HG02642 (cell line): Measurements from ENCODE around the gene MALL.
"Not testable (repeated sequence)": the region's sequence is repeated elsewhere in the genome, so short reads cannot be mapped to it uniquely, and the experiment has no call there.

Experiments used
- ATAC-seq: cut with Tn5 transposase; IDR thresholded peaks from one replicate; pipeline ENCODE4 v1.9.1; 2021; ENCODE audit warnings: mild to moderate bottlenecking; ENCODE audit not compliant: unreplicated experiment, poor library complexity

The MALL gene

DNA sequence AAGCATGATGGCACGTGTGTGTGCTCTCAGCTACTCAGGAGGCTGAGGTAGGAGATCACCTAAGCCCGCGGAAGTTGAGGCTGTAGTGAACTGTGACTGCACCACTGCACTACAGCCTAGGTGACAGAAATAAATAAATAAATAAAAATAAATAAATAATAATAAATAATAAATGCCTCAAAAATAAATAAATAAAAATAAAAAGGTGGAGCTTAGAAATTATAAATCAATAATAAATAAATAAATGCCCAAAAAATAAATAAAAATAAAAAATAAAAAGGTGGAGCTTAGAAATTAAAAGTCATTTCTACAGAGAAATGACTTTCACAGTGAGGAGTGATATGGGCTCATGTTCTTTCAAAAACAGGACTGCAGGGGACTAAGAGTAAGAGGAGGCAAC is 6.0 kb upstream of the MALL start:
- no peak for ATAC-seq

GRCh38 chr2:110121052-110121334 is 5.4 kb upstream of the MALL start:
- no peak for ATAC-seq

- ATAC-seq: no peak
Measured at GRCh38 chr2:110120171-110121051, 4.8 kb upstream of the MALL start.

GRCh38 chr2:110116033-110116710 is 550 bp upstream of the MALL start:
- ATAC-seq: no peak

DNA sequence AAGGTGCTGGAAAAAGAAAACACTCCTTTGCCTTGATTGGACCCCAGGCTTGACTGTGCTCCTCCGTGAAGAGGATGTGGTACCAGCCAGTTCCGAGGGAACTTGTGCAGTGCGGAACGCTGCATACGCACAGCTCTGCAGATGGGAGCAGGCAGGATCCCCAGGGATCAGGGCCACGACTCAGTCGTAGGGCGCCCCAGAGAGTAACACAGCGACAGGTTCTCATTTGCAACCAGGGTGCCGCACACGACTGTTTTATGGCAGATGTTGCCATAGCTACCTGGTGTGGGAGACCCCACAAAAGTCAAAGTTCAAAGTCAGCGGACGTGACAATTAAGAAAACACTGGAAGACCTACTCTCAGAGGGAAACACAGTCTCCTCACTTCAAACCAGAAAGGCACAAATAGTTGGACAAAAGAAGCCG is 779 bp downstream of the MALL start:
- ATAC-seq: no peak

DNA sequence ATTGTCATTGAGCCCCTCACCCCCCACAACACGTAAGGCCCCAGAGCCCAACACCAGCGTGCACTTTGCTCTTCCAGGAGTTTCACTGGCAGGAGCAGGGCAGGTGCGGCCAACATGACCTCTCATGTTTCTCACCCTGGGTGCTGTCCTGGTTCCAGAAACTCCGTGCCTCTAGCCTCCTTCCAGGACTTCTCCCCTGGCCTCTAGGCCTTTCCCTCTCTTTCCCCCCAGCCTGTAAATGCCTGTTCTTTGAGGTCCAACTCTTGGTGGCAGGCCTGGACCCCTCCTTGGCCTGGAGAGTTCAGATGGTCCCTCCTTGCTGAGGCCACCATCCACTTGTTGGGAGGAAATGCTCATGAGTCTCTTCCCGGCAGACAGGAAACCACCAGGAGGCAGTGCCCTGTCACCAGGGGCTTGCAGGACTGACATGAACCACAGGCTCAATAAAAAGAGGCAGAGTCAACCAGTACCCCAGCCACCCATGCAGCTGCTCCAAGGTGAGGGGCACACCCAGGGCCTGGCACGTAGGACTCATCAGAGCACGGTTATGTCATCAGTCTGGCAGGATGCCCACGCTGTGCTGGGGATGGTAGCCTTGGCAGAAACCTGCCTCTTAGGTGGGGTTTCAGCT is 1.5 kb downstream of the MALL start:
- no peak for ATAC-seq

DNA sequence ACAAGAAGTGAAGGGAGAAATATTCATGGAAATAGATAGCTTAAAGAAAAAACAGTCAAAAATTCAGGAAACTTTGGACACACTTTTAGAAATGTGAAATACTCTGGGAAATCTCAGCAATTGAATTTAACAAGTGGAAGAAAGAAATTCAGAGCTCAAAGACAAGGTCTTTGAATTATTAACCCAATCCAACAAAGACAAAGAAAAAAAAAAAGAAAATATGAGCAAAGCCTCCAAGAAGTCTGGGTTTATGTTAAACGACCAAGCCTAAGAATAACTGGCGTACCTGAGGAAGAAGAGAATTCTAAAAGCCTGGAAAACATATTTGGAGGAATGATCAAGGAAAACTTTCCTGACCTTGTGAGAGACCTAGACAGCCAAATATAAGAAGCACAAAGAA is 7.3 kb downstream of the MALL start:
- ATAC-seq: not testable (repeated sequence)

DNA sequence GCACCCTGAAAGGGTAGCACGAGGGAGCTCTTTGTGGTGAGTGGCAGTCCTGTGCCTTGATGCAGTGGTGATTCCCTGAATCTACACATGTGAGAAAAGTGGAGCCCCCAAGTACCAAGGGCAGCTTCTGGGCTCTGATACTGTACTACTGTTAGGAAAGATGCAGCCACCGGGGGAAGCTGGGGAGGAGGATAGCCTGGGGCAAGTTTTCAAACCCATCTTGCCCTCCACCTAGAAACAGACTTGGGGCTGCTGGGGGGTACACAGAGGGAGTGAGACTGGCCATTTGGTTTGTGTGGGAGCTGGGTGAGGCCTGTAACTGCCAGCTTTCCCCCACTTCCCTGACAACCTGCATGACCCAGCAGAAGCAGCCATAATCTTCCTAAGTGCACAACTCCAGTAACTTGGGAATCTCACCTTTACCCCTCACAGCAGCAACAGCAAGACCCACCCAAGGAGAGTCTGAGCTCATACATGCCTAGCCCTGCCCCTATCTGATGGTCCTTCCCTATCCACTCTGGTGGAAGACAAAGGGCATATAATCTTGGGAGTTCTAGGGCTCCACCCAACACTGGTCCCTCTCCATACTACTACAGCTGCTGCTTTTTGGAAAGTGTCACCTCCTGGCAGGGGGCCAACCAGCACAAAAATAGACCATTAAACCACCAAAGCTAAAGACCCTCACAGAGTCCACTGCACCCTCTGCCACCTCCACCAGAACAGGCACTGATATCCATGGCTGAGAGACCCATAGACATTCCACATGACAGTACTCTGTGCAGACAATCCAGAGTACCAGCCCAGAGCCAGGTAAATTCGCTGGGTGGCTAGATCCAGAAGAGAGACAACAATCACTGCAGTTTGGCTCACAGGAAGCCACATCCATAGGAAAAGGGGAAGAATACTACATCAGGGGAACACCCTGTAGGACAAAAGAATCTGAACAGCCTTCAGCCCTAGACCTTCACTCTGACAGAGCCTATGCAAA is 8.2 kb downstream of the MALL start:
- no peak for ATAC-seq

- no peak for ATAC-seq
Measured at GRCh38 chr2:110106642-110107041, 9.0 kb downstream of the MALL start.

GRCh38 chr2:110105608-110106467 is 9.8 kb downstream of the MALL start:
- ATAC-seq: no peak

GRCh38 chr2:110105183-110105582 is 10.4 kb downstream of the MALL start:
- no peak for ATAC-seq

DNA sequence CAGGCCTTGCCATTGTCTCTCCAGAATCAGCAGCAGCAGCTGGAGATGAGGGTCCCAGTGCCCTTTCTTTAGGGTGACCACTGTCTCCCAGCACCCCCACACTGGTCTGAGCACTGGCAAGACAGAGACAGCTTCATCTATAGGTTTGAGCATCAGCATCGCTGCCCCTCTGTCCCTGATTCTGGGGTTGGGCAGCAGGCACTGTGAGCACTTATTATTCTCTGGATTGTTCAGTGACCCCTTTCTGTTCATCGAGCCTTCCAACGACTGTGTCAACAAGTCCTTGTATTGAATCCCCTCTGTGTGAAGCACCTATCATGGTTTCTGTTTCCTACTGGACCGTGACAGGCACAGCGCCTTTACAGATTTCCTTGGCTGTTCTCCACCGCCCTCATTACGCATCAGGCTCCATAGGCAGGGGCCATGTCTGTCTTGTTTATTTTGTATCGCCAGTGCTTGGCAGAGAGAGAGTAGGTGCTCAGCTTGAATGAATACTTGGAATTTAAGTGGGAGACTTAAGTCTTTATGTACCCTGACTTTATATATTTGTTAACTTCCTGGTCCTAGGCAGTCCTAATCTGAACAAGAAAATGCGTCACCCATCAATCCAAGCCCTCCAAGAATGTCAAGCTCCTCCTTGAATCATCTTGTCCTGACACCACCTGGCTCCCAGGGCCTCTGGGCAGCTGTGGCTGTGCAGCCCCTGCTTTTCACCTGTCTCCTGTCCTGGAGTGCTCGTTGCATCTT is 11.4 kb downstream of the MALL start:
- no peak for ATAC-seq

GRCh38 chr2:110103061-110103961 is 12.3 kb downstream of the MALL start:
- no peak for ATAC-seq

DNA sequence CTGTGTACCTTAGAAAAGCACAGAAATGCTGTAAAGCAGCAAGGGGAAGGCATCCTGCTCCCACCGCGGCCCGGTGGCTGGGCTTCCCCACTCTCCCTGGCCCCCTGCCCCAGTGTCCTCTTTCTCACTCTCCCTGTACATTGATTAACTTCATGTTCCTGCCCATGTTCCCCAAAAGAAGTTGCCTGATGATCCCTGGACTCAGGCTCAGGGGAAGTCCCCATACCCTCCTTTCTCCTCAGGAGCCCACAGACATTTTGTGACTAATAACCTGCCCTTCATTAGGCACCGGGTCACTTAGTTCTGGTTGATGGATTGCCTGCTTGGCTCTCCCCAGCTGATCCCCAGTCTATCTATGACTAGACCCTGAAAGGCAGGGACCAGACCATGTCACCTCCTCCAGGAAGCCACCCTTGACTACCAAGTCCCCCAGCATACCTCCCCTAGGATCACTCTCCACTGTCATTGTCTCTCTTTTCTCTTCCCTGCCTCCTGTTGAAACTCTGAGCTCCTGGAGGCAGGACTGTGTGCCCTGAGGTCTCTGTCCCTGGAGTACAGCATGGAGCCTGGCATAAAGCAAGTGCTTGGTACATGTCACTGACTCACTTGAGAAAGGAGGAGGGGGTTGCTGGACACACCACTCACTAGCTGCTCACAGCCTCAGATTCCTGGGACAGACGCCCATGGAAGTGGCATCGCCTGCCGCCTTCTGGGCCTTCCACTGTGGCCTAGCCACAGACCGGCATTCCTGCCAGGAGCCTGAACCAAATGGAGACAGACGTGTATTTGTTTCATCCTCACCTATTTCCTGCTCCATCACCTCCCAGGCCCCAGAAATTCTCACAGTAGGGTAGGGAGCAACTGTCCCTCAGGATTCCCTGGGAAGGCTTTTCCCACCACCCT is 13.5 kb downstream of the MALL start:
- no peak for ATAC-seq

DNA sequence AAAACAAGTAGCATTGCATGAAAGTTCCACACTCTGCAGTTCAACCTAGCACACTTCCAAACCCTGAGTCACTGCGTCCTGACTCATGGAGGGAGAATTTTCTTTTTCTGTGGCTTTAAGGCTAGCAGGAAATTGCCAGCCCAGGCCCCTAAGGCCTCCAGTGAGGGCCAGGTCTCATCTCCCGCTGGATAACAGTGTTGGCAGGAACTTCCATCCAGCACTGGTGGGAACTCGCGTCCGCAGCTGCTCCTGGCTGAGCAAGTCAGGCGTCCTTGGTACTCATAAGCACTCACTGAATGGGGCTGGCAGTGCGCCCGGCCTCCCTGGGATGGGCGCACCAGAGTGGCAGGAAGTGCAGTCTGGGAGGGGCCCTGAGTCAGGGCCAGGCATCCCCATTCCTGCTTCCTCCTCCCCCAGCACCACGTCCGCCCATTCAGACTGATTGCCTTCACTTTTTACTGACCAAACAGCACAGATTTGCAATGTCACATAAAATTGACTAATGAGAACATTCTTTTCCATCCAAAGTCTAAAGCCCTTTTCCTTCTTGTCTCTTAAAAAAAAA is 14.3 kb downstream of the MALL start:
- no peak for ATAC-seq

- not testable (repeated sequence) for ATAC-seq
Measured at GRCh38 chr2:110100880-110101279, 14.7 kb downstream of the MALL start.
